ENCODE measurements around the gene NID1.

DNA sequence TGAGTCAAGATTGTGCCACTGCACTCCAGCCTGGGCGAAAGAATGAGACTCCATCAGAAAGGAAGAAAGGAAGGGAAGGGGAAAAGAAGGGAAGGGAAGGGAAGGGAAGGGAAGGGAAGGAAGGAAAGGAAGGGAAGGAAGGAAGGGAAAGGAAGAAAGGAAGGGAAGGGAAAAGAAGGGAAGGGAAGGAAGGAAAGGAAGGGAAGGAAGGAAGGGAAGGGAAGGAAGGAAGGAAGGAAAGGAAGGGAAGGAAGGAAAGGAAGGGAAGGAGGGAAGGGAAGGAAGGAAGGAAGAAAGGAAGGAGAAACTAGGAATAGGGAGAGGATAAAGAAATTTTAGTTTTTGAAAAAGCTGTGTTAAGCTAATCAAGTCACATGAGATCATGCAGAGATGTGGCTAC is 33.4 kb upstream of the NID1 start:
- TF ChIP-seq, protein P1, sequence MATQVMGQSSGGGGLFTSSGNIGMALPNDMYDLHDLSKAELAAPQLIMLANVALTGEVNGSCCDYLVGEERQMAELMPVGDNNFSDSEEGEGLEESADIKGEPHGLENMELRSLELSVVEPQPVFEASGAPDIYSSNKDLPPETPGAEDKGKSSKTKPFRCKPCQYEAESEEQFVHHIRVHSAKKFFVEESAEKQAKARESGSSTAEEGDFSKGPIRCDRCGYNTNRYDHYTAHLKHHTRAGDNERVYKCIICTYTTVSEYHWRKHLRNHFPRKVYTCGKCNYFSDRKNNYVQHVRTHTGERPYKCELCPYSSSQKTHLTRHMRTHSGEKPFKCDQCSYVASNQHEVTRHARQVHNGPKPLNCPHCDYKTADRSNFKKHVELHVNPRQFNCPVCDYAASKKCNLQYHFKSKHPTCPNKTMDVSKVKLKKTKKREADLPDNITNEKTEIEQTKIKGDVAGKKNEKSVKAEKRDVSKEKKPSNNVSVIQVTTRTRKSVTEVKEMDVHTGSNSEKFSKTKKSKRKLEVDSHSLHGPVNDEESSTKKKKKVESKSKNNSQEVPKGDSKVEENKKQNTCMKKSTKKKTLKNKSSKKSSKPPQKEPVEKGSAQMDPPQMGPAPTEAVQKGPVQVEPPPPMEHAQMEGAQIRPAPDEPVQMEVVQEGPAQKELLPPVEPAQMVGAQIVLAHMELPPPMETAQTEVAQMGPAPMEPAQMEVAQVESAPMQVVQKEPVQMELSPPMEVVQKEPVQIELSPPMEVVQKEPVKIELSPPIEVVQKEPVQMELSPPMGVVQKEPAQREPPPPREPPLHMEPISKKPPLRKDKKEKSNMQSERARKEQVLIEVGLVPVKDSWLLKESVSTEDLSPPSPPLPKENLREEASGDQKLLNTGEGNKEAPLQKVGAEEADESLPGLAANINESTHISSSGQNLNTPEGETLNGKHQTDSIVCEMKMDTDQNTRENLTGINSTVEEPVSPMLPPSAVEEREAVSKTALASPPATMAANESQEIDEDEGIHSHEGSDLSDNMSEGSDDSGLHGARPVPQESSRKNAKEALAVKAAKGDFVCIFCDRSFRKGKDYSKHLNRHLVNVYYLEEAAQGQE (IDR thresholded peaks at IDR 0.05; ENCODE audit: borderline replicate concordance) = no peak
- TF ChIP-seq, protein P2, sequence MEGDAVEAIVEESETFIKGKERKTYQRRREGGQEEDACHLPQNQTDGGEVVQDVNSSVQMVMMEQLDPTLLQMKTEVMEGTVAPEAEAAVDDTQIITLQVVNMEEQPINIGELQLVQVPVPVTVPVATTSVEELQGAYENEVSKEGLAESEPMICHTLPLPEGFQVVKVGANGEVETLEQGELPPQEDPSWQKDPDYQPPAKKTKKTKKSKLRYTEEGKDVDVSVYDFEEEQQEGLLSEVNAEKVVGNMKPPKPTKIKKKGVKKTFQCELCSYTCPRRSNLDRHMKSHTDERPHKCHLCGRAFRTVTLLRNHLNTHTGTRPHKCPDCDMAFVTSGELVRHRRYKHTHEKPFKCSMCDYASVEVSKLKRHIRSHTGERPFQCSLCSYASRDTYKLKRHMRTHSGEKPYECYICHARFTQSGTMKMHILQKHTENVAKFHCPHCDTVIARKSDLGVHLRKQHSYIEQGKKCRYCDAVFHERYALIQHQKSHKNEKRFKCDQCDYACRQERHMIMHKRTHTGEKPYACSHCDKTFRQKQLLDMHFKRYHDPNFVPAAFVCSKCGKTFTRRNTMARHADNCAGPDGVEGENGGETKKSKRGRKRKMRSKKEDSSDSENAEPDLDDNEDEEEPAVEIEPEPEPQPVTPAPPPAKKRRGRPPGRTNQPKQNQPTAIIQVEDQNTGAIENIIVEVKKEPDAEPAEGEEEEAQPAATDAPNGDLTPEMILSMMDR (IDR thresholded peaks at IDR 0.05; ENCODE audit: poor library complexity, severe bottlenecking) = no peak
- TF ChIP-seq EZH2 (IDR thresholded peaks at IDR 0.05; ENCODE audit: borderline replicate concordance, insufficient read depth, low read length, poor library complexity, severe bottlenecking) (no peak), TAF1 (IDR thresholded peaks at IDR 0.05; ENCODE audit: low read depth) (no peak), POLR2AphosphoS5 (IDR thresholded peaks at IDR 0.05) (no peak), SMC3 (conservative IDR thresholded peaks at IDR 0.05; ENCODE audit: poor library complexity) (no peak), EP300 (conservative IDR thresholded peaks at IDR 0.05; ENCODE audit: poor library complexity, severe bottlenecking) (no peak), MXI1 (conservative IDR thresholded peaks at IDR 0.05; ENCODE audit: poor library complexity, severe bottlenecking) (no peak), RAD21 (conservative IDR thresholded peaks at IDR 0.05) (no peak)
